Endometrial microvascular endothelial cells (primary cell): ENCODE data around the gene PFKFB1. TPM values are rescaled to one million over a fixed set of nuclear protein-coding genes. Genes with fewer than 3 reads are reported as not detected.

Experiments used
- in situ Hi-C: cut with HindIII; loops from 2 replicates; pipeline ENCODE4 v1.10.0; 2017; ENCODE audit warnings: low sequenced_read_pairs, low pct_unique_long_range_greater_than_20kb; ENCODE audit errors: inconsistent ontology term
- total RNA-seq: library from RNA; depleted of rRNA; stranded (reverse); fragments of >200 nt; gene quantifications from one replicate; pipeline ENCODE4 v1.2.3, GENCODE V29; 2015; ENCODE audit errors: inconsistent ontology term

Gene PFKFB1
- not detected for total RNA-seq

GRCh38 chrX:54994099-54994498 is at the start of gene PFKFB1:
PFKFB1 (minus strand) TSS chrX:54994188; CDS start chrX:54994007, 181 bp downstream.
- in situ Hi-C loops, result no loop called here

- in situ Hi-C loops, result no loop called here
These were observed 47.5 kb upstream of the PFKFB1 start for GRCh38 chrX:55041514-55041913.

DNA sequence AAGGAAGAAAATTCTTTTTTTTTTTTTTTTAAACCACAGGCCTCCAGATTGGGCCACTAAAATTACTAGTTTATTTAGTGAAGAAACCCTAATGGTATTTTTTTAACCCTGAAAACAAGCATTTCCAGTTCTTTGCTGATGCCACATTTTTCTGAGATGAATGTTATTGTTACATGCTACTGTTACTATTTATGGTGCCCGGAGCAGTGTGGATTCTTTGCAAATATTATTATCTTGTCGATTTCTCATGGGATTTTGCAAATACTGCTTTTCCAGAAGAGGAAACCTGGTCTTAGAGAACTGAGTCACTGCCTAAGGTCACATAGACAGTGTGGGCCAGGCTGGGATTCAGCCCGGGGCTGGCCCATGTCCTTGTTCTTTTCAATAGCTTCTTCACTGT is 45.5 kb upstream of the PFKFB1 start:
- in situ Hi-C loops, result no loop called here

GRCh38 chrX:55033429-55033828 is 39.4 kb upstream of the PFKFB1 start:
- in situ Hi-C loops, result no loop called here

GRCh38 chrX:55030271-55031205 is 36.5 kb upstream of the PFKFB1 start, which contains the start of gene ALAS2:
ALAS2 (minus strand) TSS chrX:55030977; CDS start chrX:55026000, 4,977 bp downstream.
- in situ Hi-C loops, result no loop called here

DNA sequence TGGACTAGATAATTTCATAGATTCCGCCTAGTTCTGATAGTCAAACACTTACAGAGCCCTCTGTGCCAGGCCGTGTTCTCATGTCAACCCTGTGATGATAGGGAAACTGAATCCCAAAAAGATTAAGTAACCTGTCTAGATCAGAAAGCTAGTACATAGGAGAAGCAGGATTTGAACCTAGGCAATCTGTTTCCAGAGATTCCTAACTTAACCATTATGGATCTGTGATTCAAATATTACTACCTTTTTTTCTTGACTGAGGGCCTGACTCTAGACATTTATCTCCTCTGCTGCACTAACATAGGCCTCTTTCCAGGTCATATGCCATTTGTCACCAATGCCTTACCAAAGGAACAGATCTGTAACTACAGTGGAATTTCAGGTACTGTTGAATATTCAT is 35.3 kb upstream of the PFKFB1 start:
- in situ Hi-C loops, result no loop called here

GRCh38 chrX:55028611-55029010 is 34.6 kb upstream of the PFKFB1 start:
- in situ Hi-C loops, result no loop called here

- in situ Hi-C loops, result no loop called here
These were observed 34.1 kb upstream of the PFKFB1 start for GRCh38 chrX:55028040-55028439.

GRCh38 chrX:55026840-55027239 is 32.9 kb upstream of the PFKFB1 start:
- in situ Hi-C loops, result no loop called here

- in situ Hi-C loops, result no loop called here
These were observed 32.2 kb upstream of the PFKFB1 start for GRCh38 chrX:55026143-55026542.

GRCh38 chrX:55014897-55015299 is 20.9 kb upstream of the PFKFB1 start:
- in situ Hi-C loops, result no loop called here

DNA sequence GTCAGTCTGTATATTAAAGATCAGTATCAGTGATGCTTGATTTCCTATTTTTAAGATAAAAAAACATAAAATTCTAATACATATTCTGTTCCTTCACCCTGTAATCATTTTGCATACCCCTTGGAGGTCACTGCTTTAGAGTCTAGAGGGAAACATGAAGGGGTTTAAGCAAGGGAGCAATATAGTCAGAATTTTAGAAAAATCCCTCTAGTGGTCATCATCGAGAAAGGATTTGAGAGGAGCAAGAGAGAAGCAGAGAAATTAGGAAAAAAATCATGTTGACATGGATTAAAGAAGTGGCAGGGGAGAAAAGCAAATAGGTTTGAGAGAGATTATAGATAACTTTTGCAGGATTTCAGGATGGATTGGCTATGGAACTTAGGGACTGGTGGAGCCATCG is 17.3 kb upstream of the PFKFB1 start:
- in situ Hi-C loops, result no loop called here

DNA sequence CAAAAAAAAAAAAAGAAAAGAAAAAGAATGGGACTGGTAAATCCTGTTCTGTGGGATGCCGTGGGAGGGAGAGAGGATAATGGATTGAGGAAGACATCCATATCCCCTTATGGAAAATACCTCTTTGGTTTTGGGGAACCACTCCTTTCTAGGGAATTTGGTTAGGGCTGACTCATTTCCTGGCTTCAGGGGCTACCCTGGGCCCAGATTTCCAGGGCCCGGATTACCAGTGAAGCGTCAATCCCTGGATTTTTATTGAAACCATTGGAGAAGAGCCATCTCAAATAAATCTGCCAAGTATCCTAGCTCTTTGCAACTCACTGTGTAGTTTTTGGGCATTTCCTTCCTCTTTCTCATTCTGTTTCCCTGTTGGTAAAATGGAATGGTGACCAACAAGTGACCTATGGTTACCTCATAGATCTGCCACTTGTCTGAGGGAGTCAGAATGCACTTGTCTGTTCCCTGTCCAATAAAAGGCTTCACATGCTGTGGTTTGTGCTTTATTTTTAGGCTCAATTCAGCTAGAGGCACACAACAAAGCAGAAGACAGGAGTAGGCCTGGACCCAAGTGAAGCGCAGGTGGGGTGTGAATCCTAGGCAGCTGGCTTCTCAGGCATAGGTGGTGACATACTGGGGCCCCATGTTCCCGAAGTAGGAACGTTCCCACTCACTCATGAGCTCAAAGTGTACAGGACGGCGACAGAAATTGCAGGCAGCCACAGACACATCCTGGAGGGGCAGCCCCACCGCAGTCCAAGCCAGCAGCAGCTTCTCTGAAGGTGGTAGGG is 14.8 kb upstream of the PFKFB1 start:
- in situ Hi-C loops, result no loop called here

GRCh38 chrX:55007656-55008055 is 13.7 kb upstream of the PFKFB1 start:
- in situ Hi-C loops, result no loop called here

- in situ Hi-C loops, result no loop called here
These were observed 13.0 kb upstream of the PFKFB1 start for GRCh38 chrX:55006827-55007621.

- in situ Hi-C loops, result no loop called here
These were observed 11.3 kb upstream of the PFKFB1 start for GRCh38 chrX:55005256-55005655.

- in situ Hi-C loops, result no loop called here
These were observed 10.2 kb upstream of the PFKFB1 start for GRCh38 chrX:55004231-55004630.

DNA sequence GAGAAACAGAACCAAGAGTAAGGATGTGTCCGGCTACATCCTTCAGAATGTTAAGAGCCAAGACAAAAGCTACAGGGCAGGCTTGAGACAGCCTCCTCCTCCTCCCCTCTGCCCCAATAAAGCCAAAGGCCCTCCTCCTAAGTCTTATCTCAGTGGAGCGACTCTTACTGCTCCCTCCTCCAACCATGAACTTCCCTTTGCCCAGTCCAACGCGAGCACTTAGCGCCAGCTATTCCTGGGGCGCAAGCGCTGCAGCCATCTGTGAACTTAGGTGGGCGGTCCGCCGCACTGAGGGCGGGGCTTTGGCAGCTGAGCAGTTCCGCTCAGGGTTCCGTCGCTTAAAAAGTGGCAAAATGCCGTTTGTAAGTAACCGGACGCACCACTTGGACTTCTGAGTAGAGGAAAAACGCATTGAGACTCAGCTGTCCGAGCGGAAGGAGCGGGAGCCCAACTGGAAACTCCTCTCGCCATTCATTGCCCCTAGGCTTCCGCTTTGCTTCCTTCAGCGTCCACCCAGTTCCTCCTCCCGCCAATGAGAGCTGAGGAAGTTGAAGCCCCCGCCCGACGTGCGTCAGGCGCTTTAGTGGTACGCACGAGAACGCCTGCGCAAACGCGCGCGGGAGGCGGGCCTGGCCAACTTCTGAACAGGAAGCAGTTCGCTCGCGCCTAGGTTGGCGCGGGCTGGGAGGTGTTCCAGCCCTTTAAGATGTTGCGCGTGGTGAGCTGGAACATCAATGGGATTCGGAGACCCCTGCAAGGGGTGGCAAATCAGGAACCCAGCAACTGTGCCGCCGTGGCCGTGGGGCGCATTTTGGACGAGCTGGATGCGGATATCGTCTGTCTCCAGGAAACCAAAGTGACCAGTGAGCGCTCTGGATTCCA is 6.0 kb upstream of the PFKFB1 start, which contains the start of gene APEX2:
APEX2 (plus strand) TSS at position 647 of the 882 bp plus-strand sequence; CDS start at position 707, 60 bp downstream.
- in situ Hi-C loops, result no loop called here
